GM18498 (cell line): ENCODE results near the gene FAM217B.

Source experiments
- ATAC-seq: cut with Tn5 transposase; IDR thresholded peaks from one replicate; pipeline ENCODE4 v1.9.1; 2021; ENCODE audit warnings: mild to moderate bottlenecking, moderate library complexity; ENCODE audit not compliant: unreplicated experiment

The FAM217B gene, protein sequence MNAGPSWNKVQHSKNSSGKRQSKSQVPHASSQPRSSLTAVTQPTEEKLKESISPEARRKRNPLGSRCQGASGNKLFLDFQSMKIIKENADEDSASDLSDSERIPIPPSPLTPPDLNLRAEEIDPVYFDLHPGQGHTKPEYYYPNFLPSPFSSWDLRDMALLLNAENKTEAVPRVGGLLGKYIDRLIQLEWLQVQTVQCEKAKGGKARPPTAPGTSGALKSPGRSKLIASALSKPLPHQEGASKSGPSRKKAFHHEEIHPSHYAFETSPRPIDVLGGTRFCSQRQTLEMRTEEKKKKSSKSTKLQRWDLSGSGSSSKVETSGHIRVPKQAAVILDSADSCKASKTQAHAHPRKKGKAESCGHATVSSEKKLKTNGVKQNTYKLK

DNA sequence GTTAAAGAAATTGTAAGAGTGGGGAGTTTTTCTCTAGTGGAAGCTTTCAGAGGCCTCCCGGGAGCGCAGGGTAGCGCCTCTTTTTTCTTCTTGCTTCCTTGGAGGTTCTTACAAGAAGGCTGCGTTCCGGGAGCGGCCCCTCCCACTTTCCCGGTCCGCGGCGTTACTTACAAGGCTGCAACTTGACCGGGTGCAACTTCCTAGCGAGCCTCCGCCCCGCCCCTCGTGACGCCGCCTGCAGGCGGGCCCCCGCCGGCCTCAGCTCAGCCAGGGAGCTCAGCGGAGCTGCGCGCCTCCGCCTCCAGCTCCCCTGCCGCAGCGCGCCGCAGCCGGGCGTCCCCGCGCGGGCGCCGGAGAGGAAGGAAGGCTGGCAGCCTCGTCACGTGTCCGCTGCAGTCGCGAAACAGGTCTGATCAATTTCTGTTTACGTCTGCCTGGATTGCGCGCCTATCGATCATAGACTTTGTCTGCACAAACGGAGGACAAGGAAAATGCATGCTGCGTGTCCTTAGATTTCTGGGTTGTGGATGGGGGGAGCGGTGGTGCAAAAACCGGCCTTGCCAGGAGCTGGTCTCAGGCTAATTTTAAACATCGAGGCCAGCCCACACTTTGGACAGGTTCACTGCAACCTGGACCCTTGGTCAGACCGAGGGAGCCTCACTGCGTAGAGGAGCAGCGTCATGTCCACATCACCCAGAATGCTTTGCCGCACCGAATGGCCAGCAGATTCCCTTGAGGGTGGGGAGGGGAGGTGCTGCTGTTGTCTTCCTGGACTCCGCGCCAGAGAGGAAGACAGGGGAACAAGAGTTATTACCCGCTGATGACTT lies at the start of gene FAM217B, which contains the start of gene PPP1R3D:
Gene FAM217B, plus strand, starts transcription at position 261 of the 827 bp plus-strand sequence. CDS start 3,555 bp downstream, outside the sequence.
Gene PPP1R3D, minus strand, starts transcription at position 177 of the 827 bp plus-strand sequence. CDS start 374 bp downstream, outside the sequence.
- ATAC-seq: peak; percentile 96

DNA sequence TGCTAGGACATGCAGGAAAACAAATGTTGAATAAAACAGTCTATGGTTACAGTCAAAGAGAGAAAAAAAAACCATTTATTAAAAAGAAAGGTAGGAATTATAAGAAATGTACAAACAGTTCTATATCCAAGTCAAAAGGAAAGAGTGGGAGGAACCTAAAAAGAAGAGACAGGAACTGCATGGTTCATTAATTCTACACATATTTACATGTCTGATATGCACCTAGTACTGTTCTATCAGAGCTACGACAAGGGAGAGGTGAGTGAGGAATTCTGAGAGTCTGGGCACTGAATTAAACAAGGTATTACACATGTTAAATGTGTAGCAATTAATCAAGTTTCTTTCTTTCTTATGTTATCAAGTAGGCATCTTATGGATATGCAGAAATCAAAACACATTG lies 48.6 kb upstream of the FAM217B start:
- no peak for ATAC-seq

DNA sequence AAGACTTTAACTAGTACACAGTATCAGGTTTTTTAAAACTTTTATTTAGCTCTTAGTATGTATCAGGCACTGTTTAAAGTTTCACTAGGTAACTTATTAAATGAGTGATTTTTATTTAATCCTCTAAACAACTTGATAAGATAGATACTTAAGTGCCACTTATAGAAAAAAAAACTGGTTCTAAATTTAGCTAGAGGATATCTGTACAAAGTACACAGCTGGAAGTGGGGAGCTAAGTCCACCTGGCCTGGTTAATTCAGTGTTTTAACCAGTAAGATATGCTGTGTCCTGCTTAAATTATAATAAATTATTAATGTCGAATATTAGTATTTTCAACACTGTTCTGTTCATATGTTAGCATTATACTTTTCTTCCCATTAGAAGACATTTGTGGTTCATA lies 44.3 kb upstream of the FAM217B start:
- no peak for ATAC-seq

DNA sequence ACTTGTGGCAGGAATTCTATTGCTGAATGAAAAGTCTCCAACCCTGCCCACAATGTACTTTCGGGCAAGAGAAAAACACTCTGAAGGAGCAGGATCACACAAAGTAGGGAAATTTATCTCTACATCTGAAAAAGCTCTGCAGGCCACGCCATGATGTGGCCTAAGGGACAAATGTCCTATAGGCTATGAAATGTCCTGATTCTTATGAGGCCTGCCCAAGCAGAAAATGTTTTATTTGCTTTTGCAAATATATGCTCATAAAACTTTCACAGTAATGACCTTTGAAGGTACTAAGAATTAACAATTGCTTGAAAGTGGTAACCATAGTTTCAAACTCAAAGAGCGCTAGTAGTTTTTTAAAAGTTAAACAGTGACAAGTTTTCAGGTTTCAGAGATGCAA lies 37.7 kb upstream of the FAM217B start:
- no peak for ATAC-seq

DNA sequence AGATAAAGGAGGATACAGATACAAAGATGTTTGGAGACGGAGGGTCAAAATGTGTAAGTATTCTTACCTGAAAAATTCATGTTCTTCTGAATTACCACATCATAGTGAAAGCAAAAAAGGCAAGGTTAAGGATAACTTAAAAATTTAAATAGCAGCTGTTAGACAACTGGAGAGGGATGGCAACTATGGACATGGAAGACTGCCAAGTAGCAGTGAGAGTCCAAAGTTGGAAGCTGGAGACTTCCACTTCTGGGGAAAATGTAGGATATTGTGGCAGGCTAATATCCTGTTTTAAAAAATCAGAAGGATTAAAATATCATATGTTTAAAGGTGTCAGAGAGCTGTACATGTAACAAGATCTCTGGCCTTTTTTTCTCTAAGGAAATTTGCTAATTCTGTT lies 36.6 kb upstream of the FAM217B start:
- ATAC-seq: no peak

DNA sequence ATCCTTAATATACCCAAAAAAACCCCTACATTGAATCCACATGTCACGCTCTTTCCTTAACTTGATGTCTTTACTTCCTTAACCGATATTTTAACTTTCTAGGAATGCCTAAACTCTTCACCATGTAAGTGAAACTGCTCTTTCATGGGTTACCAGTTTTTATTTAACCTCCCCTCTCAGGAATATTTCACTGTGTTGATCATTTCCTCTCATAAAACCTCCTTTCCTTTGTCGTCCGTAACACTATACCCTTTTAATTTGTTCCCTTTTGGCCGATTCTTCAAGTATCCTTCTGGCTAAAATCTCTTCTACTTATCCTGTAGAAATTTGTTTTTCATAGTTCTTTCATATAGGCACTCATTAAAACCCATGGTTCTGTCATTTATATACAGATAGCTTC lies 31.3 kb upstream of the FAM217B start:
- ATAC-seq: no peak

DNA sequence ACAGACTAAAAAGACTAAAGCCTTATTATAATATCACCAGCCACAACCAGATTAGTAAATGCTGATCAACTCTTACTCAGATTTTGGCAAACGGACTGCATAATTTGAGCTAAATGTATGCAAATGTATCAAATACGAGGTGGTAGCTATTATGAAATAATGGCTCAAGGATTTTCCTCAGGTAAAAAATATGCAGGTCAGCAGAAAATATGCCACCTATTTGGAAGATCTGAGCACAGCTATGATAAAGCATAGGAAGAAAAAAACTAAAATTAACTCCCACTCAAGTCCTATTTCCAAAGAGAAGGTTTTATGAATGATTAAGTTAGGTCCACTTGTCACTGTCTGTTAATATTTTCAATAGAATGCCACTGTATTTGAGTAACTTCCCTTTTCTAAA lies 29.1 kb upstream of the FAM217B start:
- ATAC-seq: no peak

DNA sequence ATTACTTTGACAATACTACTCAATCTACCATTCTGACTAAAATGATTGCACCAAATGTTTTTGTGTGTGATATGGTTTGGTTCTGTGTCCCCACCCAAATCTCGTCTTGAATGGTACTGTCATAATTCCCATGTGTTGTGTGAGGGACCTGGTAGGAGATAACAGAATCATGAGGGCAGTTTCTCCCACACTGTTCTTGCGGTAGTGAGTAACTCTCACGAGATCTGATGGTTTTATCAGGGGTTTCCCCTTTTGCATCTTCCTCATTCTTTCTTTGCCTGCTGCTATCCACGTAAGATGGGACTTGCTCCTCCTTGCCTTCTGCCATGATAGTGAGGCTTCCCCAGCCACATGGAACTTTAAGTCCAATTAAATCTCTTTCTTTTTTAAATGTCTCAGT lies 27.6 kb upstream of the FAM217B start:
- no peak for ATAC-seq

DNA sequence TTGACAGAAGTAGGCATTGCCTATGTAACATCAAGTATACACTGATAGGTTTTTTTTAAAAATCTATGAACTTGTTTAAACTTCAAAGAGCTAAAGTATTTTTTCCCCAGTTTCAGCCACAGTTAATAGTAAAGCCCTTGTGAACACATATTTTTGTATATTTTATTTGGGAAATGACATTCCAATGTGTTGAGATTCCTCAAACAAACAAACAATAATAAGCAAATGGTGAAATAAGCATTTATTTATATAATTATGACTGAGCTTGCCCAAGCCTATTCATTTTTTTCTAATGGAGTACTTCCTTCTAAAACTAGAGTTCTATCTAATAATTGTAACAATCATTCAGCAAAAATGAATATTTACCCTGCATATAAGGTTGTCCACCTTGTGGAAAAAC lies 19.2 kb upstream of the FAM217B start:
- ATAC-seq: no peak

DNA sequence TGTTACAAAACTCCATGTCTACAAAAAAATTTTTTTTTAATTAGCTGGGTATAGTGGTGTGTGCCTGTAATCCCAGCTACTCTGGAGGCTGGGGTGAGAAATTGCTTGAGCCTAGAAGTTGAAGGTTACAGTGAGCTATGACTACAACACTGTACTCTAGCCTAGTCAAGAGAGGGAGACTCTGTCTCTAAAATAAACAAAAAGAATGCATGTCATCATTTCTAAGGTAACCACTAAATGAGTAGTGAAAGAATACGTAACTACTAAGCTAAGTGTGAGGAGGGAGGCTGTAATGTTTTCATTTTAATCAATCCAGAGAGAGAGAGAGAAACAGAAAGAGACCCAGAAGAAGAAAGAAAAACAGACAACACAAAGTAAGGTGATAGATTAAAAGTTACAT lies 16.7 kb upstream of the FAM217B start:
- no peak for ATAC-seq

DNA sequence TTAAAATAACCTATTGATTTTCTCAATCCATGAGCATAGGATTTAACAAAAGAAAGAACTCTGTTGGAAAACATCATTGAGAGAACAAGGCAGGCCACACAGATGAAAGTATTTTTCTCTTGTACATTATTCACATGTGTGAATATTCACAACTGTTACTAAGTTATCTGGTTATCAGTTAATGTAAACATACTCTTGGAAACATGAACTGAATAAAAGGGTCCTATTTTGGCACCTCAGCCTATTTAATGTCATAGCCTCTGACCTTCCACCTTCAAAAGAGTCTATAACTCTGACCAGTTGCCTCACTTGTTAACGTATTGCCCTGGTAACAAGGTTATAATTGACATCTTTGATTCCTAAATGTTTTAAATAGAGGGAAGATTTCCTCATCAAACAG lies 14.8 kb upstream of the FAM217B start:
- no peak for ATAC-seq

DNA sequence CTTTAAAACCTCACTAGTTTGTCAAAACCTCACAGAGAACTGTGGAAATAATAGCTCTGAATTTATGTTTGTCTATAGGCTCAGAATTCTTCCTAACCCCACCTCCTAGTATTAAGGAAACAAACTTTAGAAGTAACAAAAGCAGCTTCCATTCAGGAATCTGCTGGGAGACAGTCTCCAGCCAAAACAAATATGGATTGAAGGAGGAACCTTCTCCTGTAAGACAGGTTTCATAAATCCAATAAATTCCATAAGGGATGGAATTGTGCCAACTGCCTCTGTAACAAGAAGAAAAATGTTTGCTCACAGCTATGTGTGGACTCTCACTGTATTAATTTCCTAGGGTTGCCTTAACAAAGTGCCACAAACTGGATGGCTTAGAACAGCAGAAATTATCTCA lies 14.3 kb upstream of the FAM217B start:
- ATAC-seq: no peak

DNA sequence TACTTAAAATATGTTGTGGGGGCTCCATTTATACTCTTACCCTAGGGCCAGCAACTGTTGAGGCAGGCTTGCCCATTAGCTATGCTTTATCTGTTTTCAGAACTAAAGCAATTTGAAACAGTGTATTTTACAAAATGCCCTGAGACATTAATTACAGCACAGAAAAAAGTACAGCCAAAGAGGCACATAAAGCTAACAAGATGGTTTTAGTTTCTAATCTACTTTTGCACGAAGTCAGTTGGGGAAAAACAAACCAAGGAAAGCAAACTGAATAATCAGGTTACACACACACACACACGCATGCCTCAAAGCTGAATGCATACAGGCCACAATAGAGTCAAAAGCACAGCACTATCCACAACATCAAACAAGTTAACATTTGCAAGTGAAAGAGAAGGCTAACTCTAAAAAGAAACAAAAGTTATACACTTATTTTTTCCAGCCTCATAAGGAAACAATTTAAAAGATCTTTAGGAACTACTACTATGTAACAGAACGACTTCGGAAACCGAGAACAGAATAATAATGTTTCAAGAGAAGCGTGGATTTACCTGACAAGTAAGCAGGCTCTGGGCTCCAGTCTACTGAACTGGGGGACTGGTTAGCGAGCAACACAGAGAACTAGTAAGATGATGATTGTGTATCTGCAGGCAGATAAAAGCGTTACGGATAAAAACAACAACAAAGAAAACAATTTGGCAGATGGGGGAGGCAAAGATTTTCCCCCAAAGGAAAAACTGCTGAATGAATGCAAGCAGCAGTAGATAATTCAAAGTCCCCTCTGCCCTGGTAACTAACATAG lies 8.5 kb upstream of the FAM217B start:
- no peak for ATAC-seq

DNA sequence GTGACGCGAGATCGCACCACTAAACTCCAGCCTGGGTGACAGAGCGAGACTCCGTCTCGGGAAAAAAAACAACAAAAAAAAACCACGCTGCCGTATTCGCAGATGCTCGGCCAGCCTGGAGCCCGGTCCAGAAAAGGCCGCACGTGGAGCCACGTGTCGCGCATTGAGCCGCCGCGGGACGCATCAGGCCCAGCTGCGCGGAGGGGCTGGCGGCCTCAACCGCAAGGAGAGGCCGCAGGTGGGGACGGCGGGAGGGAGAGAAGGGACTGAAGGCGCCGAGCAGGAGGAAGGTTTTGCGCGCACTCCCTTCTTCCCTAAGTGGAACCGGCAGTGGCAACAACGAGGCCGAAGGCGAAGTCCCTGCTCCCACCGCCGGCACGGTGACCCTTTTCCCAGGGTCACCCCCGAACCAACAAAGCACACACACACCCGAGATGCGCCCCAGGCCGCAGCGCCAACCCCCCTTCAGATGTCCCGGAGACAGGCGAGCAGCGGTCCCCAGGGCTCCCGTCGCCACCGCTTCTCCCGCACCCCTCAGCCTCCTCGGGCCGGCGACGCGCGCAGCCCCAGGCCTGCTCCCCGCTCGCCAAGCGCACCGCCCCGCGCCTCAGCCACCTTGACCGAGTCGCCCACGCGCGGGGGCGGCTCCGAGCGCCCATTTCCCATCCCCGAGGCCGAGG lies 7.4 kb upstream of the FAM217B start:
- ATAC-seq: no peak

DNA sequence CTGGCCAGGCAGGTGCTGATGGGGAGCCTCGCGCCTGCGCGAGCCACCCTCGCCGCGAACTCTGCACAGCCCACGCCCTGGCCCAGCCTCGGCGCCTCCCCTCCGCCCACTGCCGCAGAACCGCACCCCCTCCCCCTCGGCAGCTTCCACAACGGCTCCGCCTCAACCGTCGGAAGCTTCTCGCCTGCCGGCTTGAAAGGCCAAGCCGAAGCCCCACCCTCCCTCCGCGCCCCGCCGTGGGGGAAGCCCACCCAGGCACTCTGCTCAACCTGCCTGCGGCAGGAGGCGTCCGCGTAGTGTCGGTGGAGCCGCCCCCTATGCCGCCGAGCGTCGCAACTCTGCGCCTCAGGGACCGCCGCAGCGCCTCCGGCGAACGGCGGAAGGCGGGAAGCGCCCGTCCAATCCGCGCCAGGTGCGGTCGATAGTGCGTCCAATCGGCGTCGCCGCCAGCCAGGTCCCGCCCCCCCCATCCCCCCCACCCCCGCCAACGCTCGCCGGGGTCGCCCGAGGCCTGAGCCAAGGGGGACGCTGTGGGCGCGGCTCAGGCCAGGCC lies 6.8 kb upstream of the FAM217B start, which contains the start of gene SYCP2:
Gene SYCP2, minus strand, starts transcription at position 342 of the 553 bp plus-strand sequence. CDS start 11,224 bp downstream, outside the sequence.
- ATAC-seq: peak; percentile 31

DNA sequence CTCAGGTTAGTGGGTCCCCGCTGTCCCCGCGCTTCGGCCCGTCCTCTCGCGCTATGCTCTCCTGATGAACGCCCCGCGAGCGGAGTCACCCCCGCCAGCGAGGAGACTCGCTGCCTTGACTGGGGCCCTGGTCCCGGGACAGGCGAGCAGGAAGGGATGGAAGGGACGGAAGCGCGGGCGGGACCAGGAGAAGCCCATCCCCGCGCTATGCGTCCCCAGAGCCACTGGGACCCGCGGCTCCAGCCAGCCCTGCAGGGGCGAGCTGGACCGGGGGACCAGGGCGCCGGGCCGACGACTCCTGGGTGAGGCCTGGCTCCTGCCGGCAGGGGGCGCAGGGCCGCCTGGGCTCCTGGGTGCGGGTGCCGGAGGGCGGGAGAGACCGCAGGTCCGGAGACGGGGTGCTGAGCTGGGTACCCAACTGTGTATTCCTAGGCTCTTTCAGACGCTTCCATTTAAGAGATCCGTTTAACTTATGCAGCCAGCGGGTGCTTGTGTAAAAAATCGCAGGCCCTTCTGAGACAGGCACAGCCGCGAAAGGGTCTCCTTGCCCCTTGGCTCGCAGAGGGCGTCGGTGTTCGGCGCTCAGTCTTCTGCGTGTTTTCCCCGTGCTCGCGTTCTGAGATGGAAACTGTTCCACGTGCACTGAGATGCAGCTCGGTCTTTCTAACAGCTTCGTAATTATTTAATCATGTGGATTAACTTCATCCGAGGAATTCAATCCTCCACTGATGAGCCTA lies 6.2 kb upstream of the FAM217B start:
- peak; percentile 82 for ATAC-seq

DNA sequence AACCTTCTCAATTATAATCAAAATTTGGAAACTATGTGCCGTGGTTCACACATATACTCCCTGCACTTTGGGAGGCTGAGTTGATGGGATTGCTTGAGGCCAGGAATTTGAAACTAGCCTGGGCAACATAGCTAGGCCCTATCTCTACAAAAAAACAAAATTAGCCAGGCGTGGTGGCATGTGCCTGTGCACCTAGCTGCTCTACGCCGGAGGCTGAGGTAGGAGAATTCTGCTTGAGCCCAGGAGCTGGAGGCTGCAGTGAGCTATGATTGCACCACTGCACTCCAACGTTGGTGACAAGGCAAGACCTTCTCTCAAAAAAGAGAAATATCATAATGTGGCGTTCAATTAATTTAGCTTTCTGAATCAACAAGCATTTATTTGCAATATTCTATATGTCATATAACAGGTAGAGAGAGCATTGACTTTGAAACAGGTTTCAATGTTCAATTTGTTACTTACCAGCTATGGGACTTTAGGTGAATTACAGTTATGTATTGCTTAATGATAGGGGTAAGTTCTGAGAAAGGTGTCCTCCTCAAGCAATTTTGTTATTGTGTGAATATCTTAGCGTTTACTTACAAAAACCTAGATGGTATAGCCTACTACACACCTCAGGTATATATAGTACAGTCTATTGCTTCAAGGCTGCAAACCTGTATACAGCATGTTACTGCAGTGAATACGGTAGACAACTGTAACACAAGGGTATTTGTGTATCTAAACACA lies 4.6 kb upstream of the FAM217B start:
- ATAC-seq: no peak

DNA sequence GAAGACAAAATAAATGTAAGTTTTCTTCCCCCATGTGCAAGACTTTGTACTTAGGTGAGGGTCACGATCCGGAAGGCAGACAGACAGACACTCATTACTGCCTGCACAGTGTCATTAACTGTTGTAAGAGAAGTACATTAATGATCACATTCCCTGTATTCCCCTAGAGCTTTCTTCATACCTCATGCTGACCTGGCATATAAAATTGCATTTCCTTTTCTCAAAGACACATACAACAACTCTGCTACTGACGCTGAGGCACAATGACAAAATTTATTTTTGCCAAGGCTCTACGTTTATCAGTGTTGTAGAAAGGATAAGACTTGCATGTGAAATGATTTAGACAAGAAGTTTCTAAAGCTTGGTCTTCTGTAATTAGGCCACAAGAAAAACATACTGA lies 3.8 kb upstream of the FAM217B start:
- ATAC-seq: no peak

DNA sequence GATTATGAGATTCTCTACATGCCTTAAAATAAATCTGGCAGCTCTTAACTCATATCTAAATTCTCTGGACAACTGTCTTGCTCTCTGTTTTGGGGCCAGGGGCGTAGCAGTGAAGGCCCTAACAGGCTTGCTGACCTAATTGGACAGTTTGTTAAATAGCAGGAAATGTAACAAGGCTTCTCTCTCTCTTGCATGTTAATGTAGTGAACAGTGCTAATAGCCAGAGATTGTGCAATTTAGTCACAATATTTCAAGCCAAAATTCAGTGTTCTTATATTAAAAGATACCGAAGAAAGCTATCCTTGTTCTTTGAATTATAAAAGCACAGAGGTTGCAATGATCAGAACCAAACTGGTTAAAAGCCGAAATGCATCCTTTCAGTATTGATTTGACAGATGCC lies 3.0 kb upstream of the FAM217B start:
- ATAC-seq: no peak
